ENCODE results near the gene PRRG1. TPM values are rescaled to one million over a fixed set of nuclear protein-coding genes. Genes with fewer than 3 reads are reported as not detected.
A peak's percentile ranks its signal among the peaks of the same experiment; 100 is the strongest.

PRRG1 gene
- total and polyA plus RNA-seq, 2 donors (not counting 1 experiment from before 2014, with no cell fraction given) = 10.2 to 15.5 TPM

GRCh38 chrX:37357436-37357835, 8.3 kb downstream of the PRRG1 start:
- no peaks in the 10 kb centered on the region for H3K36me3 ChIP-seq (ENCODE audit: control insufficient read depth, insufficient read depth, low read length)
- peaks cover 4% of the 10 kb centered on the region for H3K79me2 ChIP-seq (ENCODE audit: control insufficient read depth, insufficient read depth, low read length)
- H3K4me3 ChIP-seq (replicated peaks in 1 of 4; ENCODE audit: control extremely low read depth in 1 of 4, insufficient read depth in 1 of 4, low read depth in 3 of 4, low read length in 4 of 4) = no peak overlapping the region
- no peaks in the 10 kb centered on the region for H3K27me3 ChIP-seq (ENCODE audit: control insufficient read depth, insufficient read depth, low read length)
- no peak for TF ChIP-seq EZH2 (IDR thresholded peaks at IDR 0.05; ENCODE audit: low read length, missing control alignments)
- TF ChIP-seq, protein P1, sequence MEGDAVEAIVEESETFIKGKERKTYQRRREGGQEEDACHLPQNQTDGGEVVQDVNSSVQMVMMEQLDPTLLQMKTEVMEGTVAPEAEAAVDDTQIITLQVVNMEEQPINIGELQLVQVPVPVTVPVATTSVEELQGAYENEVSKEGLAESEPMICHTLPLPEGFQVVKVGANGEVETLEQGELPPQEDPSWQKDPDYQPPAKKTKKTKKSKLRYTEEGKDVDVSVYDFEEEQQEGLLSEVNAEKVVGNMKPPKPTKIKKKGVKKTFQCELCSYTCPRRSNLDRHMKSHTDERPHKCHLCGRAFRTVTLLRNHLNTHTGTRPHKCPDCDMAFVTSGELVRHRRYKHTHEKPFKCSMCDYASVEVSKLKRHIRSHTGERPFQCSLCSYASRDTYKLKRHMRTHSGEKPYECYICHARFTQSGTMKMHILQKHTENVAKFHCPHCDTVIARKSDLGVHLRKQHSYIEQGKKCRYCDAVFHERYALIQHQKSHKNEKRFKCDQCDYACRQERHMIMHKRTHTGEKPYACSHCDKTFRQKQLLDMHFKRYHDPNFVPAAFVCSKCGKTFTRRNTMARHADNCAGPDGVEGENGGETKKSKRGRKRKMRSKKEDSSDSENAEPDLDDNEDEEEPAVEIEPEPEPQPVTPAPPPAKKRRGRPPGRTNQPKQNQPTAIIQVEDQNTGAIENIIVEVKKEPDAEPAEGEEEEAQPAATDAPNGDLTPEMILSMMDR (conservative IDR thresholded peaks at IDR 0.05 in 1 of 2, IDR thresholded peaks at IDR 0.05 in 1 of 2; ENCODE audit: low read depth in 1 of 2, low read length in 2 of 2) = no peak
- H3K4me1 ChIP-seq (ENCODE audit: control insufficient read depth, extremely low read depth, insufficient read depth, low read length) = no peaks in the 10 kb centered on the region
- no peak overlapping the region for H3K9ac ChIP-seq (ENCODE audit: insufficient read depth, low read length)
- DNase-seq (ENCODE audit: low read depth in 2 of 2) = no peak
- no peaks in the 10 kb centered on the region for H3K9me3 ChIP-seq (ENCODE audit: control insufficient read depth, insufficient read depth, low read depth, low read length)
- no peak overlapping the region for H2AFZ ChIP-seq (ENCODE audit: low read length)
- H3K4me2 ChIP-seq (ENCODE audit: extremely low read depth, insufficient read depth, low read length) = no peak overlapping the region
- no peak overlapping the region for H3K27ac ChIP-seq (ENCODE audit: insufficient read depth, low read length)
- H4K20me1 ChIP-seq (ENCODE audit: control insufficient read depth, extremely low read depth, insufficient read depth, low read length) = no peaks in the 10 kb centered on the region

DNA sequence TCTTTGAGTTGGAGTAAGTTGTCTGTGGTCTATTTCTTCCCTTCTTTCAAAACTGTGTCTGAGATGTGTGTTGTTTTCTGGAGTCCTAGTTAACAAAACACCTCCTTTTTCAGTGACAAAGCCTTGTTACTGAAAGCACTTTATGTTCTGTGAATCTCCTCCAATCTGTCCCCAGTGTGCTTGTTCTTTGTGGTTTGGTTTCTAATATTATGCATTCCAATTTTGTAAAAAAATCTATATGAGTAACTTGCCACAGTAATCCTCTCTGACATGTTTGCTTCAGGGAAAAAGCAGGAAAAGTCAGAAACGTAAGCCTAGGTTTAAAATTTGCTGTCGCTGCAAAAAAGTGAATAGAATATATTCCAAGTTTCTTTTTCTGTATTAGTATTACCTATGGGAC, 12.4 kb downstream of the PRRG1 start:
- Histone ChIP-seq H3K79me2 (ENCODE audit: control insufficient read depth, insufficient read depth, low read length) (peaks cover 2% of the 10 kb centered on the region), H3K9ac (ENCODE audit: insufficient read depth, low read length) (no peak overlapping the region), H3K36me3 (ENCODE audit: control insufficient read depth, insufficient read depth, low read length) (no peaks in the 10 kb centered on the region), H3K4me3 (replicated peaks in 1 of 4; ENCODE audit: control extremely low read depth in 1 of 4, insufficient read depth in 1 of 4, low read depth in 3 of 4, low read length in 4 of 4) (no peak overlapping the region), H3K4me1 (ENCODE audit: control insufficient read depth, extremely low read depth, insufficient read depth, low read length) (no peaks in the 10 kb centered on the region), H3K27me3 (ENCODE audit: control insufficient read depth, insufficient read depth, low read length) (no peaks in the 10 kb centered on the region), H3K27ac (ENCODE audit: insufficient read depth, low read length) (no peak overlapping the region), H2AFZ (ENCODE audit: low read length) (no peak overlapping the region), H3K9me3 (ENCODE audit: control insufficient read depth, insufficient read depth, low read depth, low read length) (no peaks in the 10 kb centered on the region), H3K4me2 (ENCODE audit: extremely low read depth, insufficient read depth, low read length) (no peak overlapping the region), H4K20me1 (ENCODE audit: control insufficient read depth, extremely low read depth, insufficient read depth, low read length) (no peaks in the 10 kb centered on the region)
- no peak for TF ChIP-seq EZH2 (IDR thresholded peaks at IDR 0.05; ENCODE audit: low read length, missing control alignments)
- TF ChIP-seq, protein P1 (conservative IDR thresholded peaks at IDR 0.05 in 1 of 2, IDR thresholded peaks at IDR 0.05 in 1 of 2; ENCODE audit: low read depth in 1 of 2, low read length in 2 of 2) = no peak
- DNase-seq (ENCODE audit: low read depth in 2 of 2) = peak; percentile 35 to 37

DNA sequence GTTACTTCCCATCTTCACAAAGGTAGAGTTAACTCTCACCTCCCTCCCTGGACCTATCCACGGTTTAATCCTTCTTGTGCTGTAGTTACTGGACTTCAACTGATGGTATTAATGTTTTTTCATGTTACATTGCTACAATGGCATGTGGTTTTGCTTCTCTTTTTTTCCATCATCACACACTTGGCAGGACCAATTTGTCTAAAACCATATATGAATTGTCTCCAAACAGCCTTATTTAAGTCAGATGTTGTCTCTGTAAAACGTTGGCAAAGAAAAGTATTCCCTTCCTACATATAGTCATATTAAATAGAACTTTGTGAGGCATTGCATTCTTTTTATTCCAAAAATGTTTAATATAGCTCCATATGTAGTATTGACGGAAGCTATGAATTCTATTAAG, 15.5 kb downstream of the PRRG1 start:
- TF ChIP-seq, protein P1 (conservative IDR thresholded peaks at IDR 0.05 in 1 of 2, IDR thresholded peaks at IDR 0.05 in 1 of 2; ENCODE audit: low read depth in 1 of 2, low read length in 2 of 2) = no peak
- no peak for TF ChIP-seq EZH2 (IDR thresholded peaks at IDR 0.05; ENCODE audit: low read length, missing control alignments)
- no peaks in the 10 kb centered on the region for H3K27me3 ChIP-seq (ENCODE audit: control insufficient read depth, insufficient read depth, low read length)

More for the DNA sequence above, 15.5 kb downstream of the PRRG1 start:
- H2AFZ ChIP-seq (ENCODE audit: low read length) = no peak overlapping the region
- DNase-seq (ENCODE audit: low read depth in 2 of 2) = no peak
- no peak overlapping the region for H3K4me2 ChIP-seq (ENCODE audit: extremely low read depth, insufficient read depth, low read length)
- no peaks in the 10 kb centered on the region for H3K9me3 ChIP-seq (ENCODE audit: control insufficient read depth, insufficient read depth, low read depth, low read length)
- no peaks in the 10 kb centered on the region for H3K36me3 ChIP-seq (ENCODE audit: control insufficient read depth, insufficient read depth, low read length)
- peaks cover 2% of the 10 kb centered on the region for H3K79me2 ChIP-seq (ENCODE audit: control insufficient read depth, insufficient read depth, low read length)
- no peak overlapping the region for H3K9ac ChIP-seq (ENCODE audit: insufficient read depth, low read length)
- H4K20me1 ChIP-seq (ENCODE audit: control insufficient read depth, extremely low read depth, insufficient read depth, low read length) = no peaks in the 10 kb centered on the region
- H3K4me1 ChIP-seq (ENCODE audit: control insufficient read depth, extremely low read depth, insufficient read depth, low read length) = no peaks in the 10 kb centered on the region
- no peak overlapping the region for H3K4me3 ChIP-seq (replicated peaks in 1 of 4; ENCODE audit: control extremely low read depth in 1 of 4, insufficient read depth in 1 of 4, low read depth in 3 of 4, low read length in 4 of 4)
- H3K27ac ChIP-seq (ENCODE audit: insufficient read depth, low read length) = no peak overlapping the region

Measured in fibroblast of lung (primary cell).